ENCODE measurements around the gene ABI3BP. TPM values are rescaled to one million over a fixed set of nuclear protein-coding genes. Genes with fewer than 3 reads are reported as not detected.

The ABI3BP gene
- total and polyA plus RNA-seq, 2 experiments from 2014 or later: 0.42 to 0.57 TPM

DNA sequence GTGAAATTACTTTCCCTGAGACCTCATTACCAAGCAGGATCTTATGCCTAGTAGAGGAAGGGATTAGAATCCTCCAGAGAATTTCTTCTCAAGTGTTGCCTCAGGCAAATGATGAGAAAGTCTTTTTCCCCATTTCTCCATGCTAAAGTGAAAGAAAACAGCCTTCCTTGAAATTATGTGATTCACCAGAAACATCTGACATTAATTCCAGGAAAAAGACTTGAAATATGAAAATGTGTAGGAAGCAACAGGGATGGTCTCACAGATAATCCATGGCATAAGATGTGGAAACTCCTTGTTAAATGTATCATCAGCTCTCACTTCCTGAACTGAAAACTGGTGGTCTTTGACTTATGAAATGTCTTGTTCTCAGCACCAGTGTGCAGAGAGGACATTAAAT lies 17.9 kb upstream of the ABI3BP start:
- Histone ChIP-seq H3K9me2 (ENCODE audit: insufficient read depth) (no peaks in the 10 kb centered on the region), H3K4me2 (no peak overlapping the region), H3K36me3 (ENCODE audit: insufficient read depth) (no peaks in the 10 kb centered on the region; the same call in 1 of the 2 replicates), H3K4me1 (ENCODE audit: insufficient read depth) (no peaks in the 10 kb centered on the region), H3K27me3 (ENCODE audit: insufficient read depth) (no peaks in the 10 kb centered on the region), H3K4me3 (no peak overlapping the region), H3K79me2 (replicated peaks; ENCODE audit: insufficient read depth) (no peaks in the 10 kb centered on the region), H2AFZ (no peak overlapping the region), H3K27ac (ENCODE audit: low read depth) (no peak overlapping the region), H3F3A (replicated peaks; ENCODE audit: low read depth) (no peaks in the 10 kb centered on the region), H4K20me1 (replicated peaks; ENCODE audit: insufficient read depth) (no peaks in the 10 kb centered on the region)
- no peak overlapping the region for H3K4me3 Mint-ChIP-seq
- peaks cover 14% of the 10 kb centered on the region; the same call in 2 of the 3 replicates for H3K36me3 Mint-ChIP-seq (ENCODE audit: low read depth)
- H3K4me1 Mint-ChIP-seq: no peaks in the 10 kb centered on the region
- H3K27me3 Mint-ChIP-seq (ENCODE audit: insufficient read depth, low read depth, poor library complexity): peaks cover 1% of the 10 kb centered on the region
- TF ChIP-seq, protein P1, sequence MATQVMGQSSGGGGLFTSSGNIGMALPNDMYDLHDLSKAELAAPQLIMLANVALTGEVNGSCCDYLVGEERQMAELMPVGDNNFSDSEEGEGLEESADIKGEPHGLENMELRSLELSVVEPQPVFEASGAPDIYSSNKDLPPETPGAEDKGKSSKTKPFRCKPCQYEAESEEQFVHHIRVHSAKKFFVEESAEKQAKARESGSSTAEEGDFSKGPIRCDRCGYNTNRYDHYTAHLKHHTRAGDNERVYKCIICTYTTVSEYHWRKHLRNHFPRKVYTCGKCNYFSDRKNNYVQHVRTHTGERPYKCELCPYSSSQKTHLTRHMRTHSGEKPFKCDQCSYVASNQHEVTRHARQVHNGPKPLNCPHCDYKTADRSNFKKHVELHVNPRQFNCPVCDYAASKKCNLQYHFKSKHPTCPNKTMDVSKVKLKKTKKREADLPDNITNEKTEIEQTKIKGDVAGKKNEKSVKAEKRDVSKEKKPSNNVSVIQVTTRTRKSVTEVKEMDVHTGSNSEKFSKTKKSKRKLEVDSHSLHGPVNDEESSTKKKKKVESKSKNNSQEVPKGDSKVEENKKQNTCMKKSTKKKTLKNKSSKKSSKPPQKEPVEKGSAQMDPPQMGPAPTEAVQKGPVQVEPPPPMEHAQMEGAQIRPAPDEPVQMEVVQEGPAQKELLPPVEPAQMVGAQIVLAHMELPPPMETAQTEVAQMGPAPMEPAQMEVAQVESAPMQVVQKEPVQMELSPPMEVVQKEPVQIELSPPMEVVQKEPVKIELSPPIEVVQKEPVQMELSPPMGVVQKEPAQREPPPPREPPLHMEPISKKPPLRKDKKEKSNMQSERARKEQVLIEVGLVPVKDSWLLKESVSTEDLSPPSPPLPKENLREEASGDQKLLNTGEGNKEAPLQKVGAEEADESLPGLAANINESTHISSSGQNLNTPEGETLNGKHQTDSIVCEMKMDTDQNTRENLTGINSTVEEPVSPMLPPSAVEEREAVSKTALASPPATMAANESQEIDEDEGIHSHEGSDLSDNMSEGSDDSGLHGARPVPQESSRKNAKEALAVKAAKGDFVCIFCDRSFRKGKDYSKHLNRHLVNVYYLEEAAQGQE (IDR thresholded peaks at IDR 0.05; ENCODE audit: unreplicated experiment): no peak
- TF ChIP-seq CREB1 (CRISPR knock-in tag; IDR thresholded peaks at IDR 0.05; ENCODE audit: low read depth) (no peak), JUNB (IDR thresholded peaks at IDR 0.05; ENCODE audit: unreplicated experiment) (no peak), ZNF114 (CRISPR knock-in tag; IDR thresholded peaks at IDR 0.05) (no peak), POLR2AphosphoS5 (IDR thresholded peaks at IDR 0.05; ENCODE audit: low read depth) (no peak)
- TF ChIP-seq, protein P2, sequence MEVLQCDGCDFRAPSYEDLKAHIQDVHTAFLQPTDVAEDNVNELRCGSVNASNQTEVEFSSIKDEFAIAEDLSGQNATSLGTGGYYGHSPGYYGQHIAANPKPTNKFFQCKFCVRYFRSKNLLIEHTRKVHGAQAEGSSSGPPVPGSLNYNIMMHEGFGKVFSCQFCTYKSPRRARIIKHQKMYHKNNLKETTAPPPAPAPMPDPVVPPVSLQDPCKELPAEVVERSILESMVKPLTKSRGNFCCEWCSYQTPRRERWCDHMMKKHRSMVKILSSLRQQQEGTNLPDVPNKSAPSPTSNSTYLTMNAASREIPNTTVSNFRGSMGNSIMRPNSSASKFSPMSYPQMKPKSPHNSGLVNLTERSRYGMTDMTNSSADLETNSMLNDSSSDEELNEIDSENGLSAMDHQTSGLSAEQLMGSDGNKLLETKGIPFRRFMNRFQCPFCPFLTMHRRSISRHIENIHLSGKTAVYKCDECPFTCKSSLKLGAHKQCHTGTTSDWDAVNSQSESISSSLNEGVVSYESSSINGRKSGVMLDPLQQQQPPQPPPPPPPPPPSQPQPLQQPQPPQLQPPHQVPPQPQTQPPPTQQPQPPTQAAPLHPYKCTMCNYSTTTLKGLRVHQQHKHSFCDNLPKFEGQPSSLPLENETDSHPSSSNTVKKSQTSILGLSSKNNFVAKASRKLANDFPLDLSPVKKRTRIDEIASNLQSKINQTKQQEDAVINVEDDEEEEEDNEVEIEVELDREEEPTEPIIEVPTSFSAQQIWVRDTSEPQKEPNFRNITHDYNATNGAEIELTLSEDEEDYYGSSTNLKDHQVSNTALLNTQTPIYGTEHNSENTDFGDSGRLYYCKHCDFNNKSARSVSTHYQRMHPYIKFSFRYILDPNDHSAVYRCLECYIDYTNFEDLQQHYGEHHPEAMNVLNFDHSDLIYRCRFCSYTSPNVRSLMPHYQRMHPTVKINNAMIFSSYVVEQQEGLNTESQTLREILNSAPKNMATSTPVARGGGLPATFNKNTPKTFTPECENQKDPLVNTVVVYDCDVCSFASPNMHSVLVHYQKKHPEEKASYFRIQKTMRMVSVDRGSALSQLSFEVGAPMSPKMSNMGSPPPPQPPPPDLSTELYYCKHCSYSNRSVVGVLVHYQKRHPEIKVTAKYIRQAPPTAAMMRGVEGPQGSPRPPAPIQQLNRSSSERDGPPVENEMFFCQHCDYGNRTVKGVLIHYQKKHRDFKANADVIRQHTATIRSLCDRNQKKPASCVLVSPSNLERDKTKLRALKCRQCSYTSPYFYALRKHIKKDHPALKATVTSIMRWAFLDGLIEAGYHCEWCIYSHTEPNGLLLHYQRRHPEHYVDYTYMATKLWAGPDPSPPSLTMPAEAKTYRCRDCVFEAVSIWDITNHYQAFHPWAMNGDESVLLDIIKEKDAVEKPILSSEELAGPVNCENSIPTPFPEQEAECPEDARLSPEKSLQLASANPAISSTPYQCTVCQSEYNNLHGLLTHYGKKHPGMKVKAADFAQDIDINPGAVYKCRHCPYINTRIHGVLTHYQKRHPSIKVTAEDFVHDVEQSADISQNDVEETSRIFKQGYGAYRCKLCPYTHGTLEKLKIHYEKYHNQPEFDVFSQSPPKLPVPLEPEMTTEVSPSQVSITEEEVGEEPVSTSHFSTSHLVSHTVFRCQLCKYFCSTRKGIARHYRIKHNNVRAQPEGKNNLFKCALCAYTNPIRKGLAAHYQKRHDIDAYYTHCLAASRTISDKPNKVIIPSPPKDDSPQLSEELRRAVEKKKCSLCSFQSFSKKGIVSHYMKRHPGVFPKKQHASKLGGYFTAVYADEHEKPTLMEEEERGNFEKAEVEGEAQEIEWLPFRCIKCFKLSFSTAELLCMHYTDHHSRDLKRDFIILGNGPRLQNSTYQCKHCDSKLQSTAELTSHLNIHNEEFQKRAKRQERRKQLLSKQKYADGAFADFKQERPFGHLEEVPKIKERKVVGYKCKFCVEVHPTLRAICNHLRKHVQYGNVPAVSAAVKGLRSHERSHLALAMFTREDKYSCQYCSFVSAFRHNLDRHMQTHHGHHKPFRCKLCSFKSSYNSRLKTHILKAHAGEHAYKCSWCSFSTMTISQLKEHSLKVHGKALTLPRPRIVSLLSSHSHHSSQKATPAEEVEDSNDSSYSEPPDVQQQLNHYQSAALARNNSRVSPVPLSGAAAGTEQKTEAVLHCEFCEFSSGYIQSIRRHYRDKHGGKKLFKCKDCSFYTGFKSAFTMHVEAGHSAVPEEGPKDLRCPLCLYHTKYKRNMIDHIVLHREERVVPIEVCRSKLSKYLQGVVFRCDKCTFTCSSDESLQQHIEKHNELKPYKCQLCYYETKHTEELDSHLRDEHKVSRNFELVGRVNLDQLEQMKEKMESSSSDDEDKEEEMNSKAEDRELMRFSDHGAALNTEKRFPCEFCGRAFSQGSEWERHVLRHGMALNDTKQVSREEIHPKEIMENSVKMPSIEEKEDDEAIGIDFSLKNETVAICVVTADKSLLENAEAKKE (CRISPR knock-in tag; IDR thresholded peaks at IDR 0.05): no peak
- H3K27ac Mint-ChIP-seq: no peak overlapping the region
- peaks cover 54% of the 10 kb centered on the region for H3K9me3 Mint-ChIP-seq
- no peak for ATAC-seq
- DNase-seq (ENCODE audit: low spot score): no peak

Data from GM23338 (cell line).